ENCODE measurements around the gene ITPRID2. TPM values are rescaled to one million over a fixed set of nuclear protein-coding genes. Genes with fewer than 3 reads are reported as not detected.

The ITPRID2 gene
- total and polyA plus RNA-seq, 8 donors = 90.6 to 175 (median 101) TPM

DNA sequence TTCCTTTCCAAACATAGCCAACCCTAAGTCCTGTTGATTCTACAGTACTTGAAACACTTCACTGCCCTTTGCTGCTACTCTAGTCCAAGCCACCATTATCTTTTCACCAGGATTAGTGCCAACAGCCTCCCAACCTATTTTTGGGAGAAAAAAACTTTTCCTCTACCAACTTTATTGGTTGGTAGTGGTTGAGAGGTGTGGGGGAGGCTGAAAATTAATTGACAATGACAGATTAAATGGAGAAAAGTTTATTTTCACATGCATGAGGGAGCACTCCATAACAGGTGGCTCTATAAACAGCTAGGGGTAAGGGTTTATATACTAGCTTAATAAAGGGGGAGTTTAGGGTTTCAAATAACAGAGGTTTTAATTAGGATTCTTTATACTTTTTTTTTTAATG is 37.8 kb upstream of the ITPRID2 start:
- no peaks in the 10 kb centered on the region for H3K27me3 ChIP-seq
- ATAC-seq = no peak
- DNase-seq = no peak
- intact Hi-C loops (cut with DNase I) = no loop called here
- H3K36me3 ChIP-seq = no peaks in the 10 kb centered on the region
- no peak overlapping the region for H3K4me3 ChIP-seq
- peaks cover 3 to 13% of the 10 kb centered on the region in 2 donors for H3K4me1 ChIP-seq
- TF ChIP-seq, protein P1, sequence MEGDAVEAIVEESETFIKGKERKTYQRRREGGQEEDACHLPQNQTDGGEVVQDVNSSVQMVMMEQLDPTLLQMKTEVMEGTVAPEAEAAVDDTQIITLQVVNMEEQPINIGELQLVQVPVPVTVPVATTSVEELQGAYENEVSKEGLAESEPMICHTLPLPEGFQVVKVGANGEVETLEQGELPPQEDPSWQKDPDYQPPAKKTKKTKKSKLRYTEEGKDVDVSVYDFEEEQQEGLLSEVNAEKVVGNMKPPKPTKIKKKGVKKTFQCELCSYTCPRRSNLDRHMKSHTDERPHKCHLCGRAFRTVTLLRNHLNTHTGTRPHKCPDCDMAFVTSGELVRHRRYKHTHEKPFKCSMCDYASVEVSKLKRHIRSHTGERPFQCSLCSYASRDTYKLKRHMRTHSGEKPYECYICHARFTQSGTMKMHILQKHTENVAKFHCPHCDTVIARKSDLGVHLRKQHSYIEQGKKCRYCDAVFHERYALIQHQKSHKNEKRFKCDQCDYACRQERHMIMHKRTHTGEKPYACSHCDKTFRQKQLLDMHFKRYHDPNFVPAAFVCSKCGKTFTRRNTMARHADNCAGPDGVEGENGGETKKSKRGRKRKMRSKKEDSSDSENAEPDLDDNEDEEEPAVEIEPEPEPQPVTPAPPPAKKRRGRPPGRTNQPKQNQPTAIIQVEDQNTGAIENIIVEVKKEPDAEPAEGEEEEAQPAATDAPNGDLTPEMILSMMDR (IDR thresholded peaks at IDR 0.05) = no peak
- H3K9me3 ChIP-seq = no peaks in the 10 kb centered on the region
- H3K27ac ChIP-seq = no peak overlapping the region

- TF ChIP-seq, protein P1 (IDR thresholded peaks at IDR 0.05) = no peak
- H3K27me3 ChIP-seq = no peaks in the 10 kb centered on the region
- H3K27ac ChIP-seq = no peak overlapping the region
- DNase-seq (no peak), ATAC-seq (no peak)
- H3K36me3 ChIP-seq = no peaks in the 10 kb centered on the region
- H3K4me3 ChIP-seq = no peak overlapping the region
- no peaks in the 10 kb centered on the region for H3K4me1 ChIP-seq
- no peaks in the 10 kb centered on the region for H3K9me3 ChIP-seq
- intact Hi-C loops (cut with DNase I) = no loop called here
These were observed 34.0 kb upstream of the ITPRID2 start for GRCh38 chr2:181857483-181857882.

- no peaks in the 10 kb centered on the region for H3K36me3 ChIP-seq
- TF ChIP-seq, protein P1 (IDR thresholded peaks at IDR 0.05) = no peak
These were observed 32.9 kb upstream of the ITPRID2 start for GRCh38 chr2:181858600-181858999.

DNA sequence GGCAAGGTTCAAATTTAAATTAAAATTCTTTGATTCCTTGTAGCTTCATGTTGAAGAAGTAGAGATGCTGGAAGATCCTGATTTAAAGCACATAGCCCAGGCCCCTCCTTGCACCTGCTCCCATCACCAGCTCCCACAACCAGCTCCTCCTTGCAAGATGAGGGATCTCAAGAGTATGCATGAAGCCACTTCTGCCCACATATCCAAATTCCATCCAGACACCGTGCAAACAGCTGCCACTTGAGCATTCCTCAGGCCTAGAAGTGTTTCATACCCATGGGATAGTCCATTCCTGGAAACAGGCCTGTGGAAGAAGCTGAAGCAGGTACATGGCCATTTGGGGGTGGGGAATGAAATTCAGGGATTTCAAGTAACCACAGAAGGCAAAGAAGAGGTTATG is 32.4 kb upstream of the ITPRID2 start:
- intact Hi-C loops (cut with DNase I) = no loop called here

More at GRCh38 chr2:181858600-181858999, 32.9 kb upstream of the ITPRID2 start:
- Histone ChIP-seq H3K27me3 (no peaks in the 10 kb centered on the region), H3K4me3 (no peak overlapping the region), H3K27ac (no peak overlapping the region), H3K9me3 (no peaks in the 10 kb centered on the region), H3K4me1 (no peaks in the 10 kb centered on the region)
- ATAC-seq = peak; percentile 58
- no peak for DNase-seq
- intact Hi-C loops (cut with DNase I) = no loop called here

DNA sequence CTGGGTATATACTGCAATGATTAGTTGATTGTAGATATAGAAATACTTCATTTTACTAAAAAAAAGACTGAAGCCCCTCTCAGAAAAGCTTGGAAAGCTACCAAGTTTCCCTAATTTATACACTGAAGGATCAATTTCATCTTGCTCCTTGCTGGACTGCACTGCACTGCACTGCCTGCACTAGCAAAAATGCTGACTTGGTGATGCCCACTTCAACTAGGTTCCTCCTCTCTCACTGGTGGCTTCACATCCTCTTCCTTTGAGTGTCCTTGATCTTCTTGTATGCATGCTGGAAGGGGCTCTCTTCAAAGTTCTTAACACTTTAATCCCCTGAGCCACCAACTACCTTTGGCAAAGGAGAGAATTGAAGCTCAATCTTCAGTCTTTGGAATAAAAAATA is 31.7 kb upstream of the ITPRID2 start:
- Histone ChIP-seq H3K9me3 (no peaks in the 10 kb centered on the region), H3K4me1 (no peaks in the 10 kb centered on the region), H3K4me3 (no peak overlapping the region), H3K27me3 (no peaks in the 10 kb centered on the region), H3K36me3 (no peaks in the 10 kb centered on the region), H3K27ac (no peak overlapping the region)
- intact Hi-C loops (cut with DNase I) = no loop called here
- ATAC-seq (peak; percentile 52), DNase-seq (no peak)
- TF ChIP-seq, protein P1 (IDR thresholded peaks at IDR 0.05) = no peak

More for the DNA sequence above, 32.4 kb upstream of the ITPRID2 start:
- no peak overlapping the region for H3K27ac ChIP-seq
- no peak overlapping the region for H3K4me3 ChIP-seq
- no peaks in the 10 kb centered on the region for H3K27me3 ChIP-seq
- TF ChIP-seq, protein P1 (IDR thresholded peaks at IDR 0.05) = no peak
- H3K9me3 ChIP-seq = no peaks in the 10 kb centered on the region
- no peaks in the 10 kb centered on the region for H3K4me1 ChIP-seq
- ATAC-seq (peak; percentile 95), DNase-seq (peak in 1 of 4 donors; percentile 34)
- no peaks in the 10 kb centered on the region for H3K36me3 ChIP-seq
